ENCODE measurements around the gene DIS3L. TPM values are rescaled to one million over a fixed set of nuclear protein-coding genes. Genes with fewer than 3 reads are reported as not detected.

DIS3L gene
- total RNA-seq, 1 experiment from 2014 or later = 31.1 TPM

- in situ Hi-C loops (cut with HindIII; ENCODE audit: low pct_unique_long_range_greater_than_20kb, low sequenced_read_pairs) (no loop called here), intact Hi-C loops (cut with micrococcal nuclease; ENCODE audit: unreplicated experiment) (no loop called here)
- Histone ChIP-seq H3K36me3 (ENCODE audit: control insufficient read depth, insufficient read depth, low read length) (no peaks in the 10 kb centered on the region), H3K27ac (ENCODE audit: low read length) (peak overlapping the region; percentile 73), H3K27me3 (ENCODE audit: control insufficient read depth, insufficient read depth, low read length) (no peaks in the 10 kb centered on the region), H3K9me3 (ENCODE audit: control insufficient read depth, insufficient read depth, low read depth, low read length) (no peaks in the 10 kb centered on the region), H3K4me1 (ENCODE audit: control insufficient read depth, insufficient read depth, low read length) (no peaks in the 10 kb centered on the region), H3K4me3 (ENCODE audit: low read depth in 2 of 2, low read length in 2 of 2) (peak overlapping the region; percentile 78 to 99)
- ChIA-PET POLR2A (interaction anchor here (1.2 kb wide), 1 partner anchor 141 kb away, joined by 5 read pairs; the partner anchor contains the start of gene SNAPC5), CTCF (no interaction called here)
- ATAC-seq (no peak), DNase-seq (ENCODE audit: low read depth, low spot score) (no peak)
- no peak for TF ChIP-seq POLR2AphosphoS5 (IDR thresholded peaks at IDR 0.05; ENCODE audit: low read depth, low read length)
- no peak for TF ChIP-seq SIN3A (IDR thresholded peaks at IDR 0.05; ENCODE audit: borderline replicate concordance, insufficient read depth, low read depth, low read length)
- no peak for TF ChIP-seq CTCF (IDR thresholded peaks at IDR 0.05)
- TF ChIP-seq TCF7L2 (IDR thresholded peaks at IDR 0.05; ENCODE audit: low read depth, low read length) = no peak
- TF ChIP-seq, protein P1, sequence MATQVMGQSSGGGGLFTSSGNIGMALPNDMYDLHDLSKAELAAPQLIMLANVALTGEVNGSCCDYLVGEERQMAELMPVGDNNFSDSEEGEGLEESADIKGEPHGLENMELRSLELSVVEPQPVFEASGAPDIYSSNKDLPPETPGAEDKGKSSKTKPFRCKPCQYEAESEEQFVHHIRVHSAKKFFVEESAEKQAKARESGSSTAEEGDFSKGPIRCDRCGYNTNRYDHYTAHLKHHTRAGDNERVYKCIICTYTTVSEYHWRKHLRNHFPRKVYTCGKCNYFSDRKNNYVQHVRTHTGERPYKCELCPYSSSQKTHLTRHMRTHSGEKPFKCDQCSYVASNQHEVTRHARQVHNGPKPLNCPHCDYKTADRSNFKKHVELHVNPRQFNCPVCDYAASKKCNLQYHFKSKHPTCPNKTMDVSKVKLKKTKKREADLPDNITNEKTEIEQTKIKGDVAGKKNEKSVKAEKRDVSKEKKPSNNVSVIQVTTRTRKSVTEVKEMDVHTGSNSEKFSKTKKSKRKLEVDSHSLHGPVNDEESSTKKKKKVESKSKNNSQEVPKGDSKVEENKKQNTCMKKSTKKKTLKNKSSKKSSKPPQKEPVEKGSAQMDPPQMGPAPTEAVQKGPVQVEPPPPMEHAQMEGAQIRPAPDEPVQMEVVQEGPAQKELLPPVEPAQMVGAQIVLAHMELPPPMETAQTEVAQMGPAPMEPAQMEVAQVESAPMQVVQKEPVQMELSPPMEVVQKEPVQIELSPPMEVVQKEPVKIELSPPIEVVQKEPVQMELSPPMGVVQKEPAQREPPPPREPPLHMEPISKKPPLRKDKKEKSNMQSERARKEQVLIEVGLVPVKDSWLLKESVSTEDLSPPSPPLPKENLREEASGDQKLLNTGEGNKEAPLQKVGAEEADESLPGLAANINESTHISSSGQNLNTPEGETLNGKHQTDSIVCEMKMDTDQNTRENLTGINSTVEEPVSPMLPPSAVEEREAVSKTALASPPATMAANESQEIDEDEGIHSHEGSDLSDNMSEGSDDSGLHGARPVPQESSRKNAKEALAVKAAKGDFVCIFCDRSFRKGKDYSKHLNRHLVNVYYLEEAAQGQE (IDR thresholded peaks at IDR 0.05; ENCODE audit: insufficient read depth in 1 of 2, low read depth in 2 of 2, low read length in 1 of 2) = no peak
- TSS peak; percentile 92 for BruUV-seq (replicated peaks)
Observed at GRCh38 chr15:66356077-66356358, 62.6 kb downstream of the DIS3L start.

DNA sequence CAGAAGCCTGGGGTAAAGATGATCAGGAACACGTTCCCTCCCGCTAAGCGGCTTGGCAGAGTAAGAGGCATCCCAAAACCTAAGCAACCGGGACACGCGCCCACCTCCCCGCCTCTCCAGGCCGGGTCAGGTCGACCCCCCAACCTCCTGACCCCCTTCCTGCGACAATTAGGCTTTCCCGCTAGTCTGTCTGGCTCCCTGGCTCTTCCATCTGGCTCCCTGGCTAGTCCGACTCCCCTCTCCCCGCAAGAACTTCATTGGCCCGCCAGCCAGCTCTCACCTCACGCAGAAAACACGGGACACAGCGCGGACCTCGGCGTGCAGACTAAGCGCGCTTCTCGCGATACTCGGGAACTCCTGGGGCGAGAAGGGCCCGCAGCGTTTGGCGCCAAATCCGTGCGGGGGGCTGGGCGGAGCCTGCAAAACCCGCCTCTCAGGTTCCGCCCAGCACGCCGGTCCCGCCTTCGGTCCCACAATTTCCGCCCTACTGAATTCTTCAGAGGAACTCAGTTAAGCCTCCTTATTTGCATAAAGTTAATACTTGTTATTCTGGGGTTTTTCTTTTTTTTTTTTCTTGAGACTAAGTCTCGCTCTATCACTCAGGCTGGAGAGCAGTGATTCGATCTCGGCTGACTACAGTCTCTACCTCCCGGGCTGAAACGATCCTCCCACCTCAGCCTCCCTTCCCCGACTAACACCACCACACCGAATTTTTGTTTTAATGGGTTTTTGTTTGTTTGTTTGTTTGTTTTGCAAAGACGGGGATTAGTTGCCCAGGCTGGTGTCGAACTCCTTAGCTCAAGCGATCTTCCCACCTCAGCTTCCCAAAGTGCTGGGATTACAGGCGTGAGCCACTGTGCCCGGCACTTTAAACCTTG, 63.2 kb downstream of the DIS3L start, which contains the start of gene TIPIN:
Gene TIPIN, minus strand, starts transcription at position 327 of the 878 bp plus-strand sequence. CDS start 3,738 bp downstream, outside the sequence.
- in situ Hi-C loops (cut with HindIII; ENCODE audit: low pct_unique_long_range_greater_than_20kb, low sequenced_read_pairs) = no loop called here
- Histone ChIP-seq H3K36me3 (ENCODE audit: control insufficient read depth, insufficient read depth, low read length) (no peaks in the 10 kb centered on the region), H3K27ac (ENCODE audit: low read length) (peak within 1 kb of the TSS; percentile 73), H3K9me3 (ENCODE audit: control insufficient read depth, insufficient read depth, low read depth, low read length) (no peaks in the 10 kb centered on the region), H3K4me1 (ENCODE audit: control insufficient read depth, insufficient read depth, low read length) (no peaks in the 10 kb centered on the region), H3K4me3 (ENCODE audit: low read depth in 2 of 2, low read length in 2 of 2) (peak within 1 kb of the TSS; percentile 78 to 99), H3K27me3 (ENCODE audit: control insufficient read depth, insufficient read depth, low read length) (no peaks in the 10 kb centered on the region)
- DNase-seq (ENCODE audit: low read depth, low spot score) = peak; percentile 78
- TF ChIP-seq SIN3A (IDR thresholded peaks at IDR 0.05; ENCODE audit: borderline replicate concordance, insufficient read depth, low read depth, low read length) (peak; percentile 53; the same call in 1 of the 2 replicates), CTCF (IDR thresholded peaks at IDR 0.05) (no peak), POLR2AphosphoS5 (IDR thresholded peaks at IDR 0.05; ENCODE audit: low read depth, low read length) (peak; percentile 96), TCF7L2 (IDR thresholded peaks at IDR 0.05; ENCODE audit: low read depth, low read length) (no peak)
- TF ChIP-seq, protein P1 (IDR thresholded peaks at IDR 0.05; ENCODE audit: insufficient read depth in 1 of 2, low read depth in 2 of 2, low read length in 1 of 2) = no peak
- CTCF ChIA-PET = no interaction called here
- POLR2A ChIA-PET = interaction anchor here (1.2 kb wide), 1 partner anchor 141 kb away, joined by 5 read pairs; the partner anchor contains the start of gene SNAPC5
- intact Hi-C loops (cut with micrococcal nuclease; ENCODE audit: unreplicated experiment) = no loop called here
- no TSS peak for BruUV-seq (replicated peaks)
- ATAC-seq = peak; percentile 100

All from Panc1 (cell line).